ENCODE data around the gene COL5A1. TPM values are rescaled to one million over a fixed set of nuclear protein-coding genes. Genes with fewer than 3 reads are reported as not detected.
"Not testable (repeated sequence)": the region's sequence is repeated elsewhere in the genome, so short reads cannot be mapped to it uniquely, and the experiment has no call there.

The COL5A1 gene
- total RNA-seq, 2 donors from 2014 or later, result not detected

DNA sequence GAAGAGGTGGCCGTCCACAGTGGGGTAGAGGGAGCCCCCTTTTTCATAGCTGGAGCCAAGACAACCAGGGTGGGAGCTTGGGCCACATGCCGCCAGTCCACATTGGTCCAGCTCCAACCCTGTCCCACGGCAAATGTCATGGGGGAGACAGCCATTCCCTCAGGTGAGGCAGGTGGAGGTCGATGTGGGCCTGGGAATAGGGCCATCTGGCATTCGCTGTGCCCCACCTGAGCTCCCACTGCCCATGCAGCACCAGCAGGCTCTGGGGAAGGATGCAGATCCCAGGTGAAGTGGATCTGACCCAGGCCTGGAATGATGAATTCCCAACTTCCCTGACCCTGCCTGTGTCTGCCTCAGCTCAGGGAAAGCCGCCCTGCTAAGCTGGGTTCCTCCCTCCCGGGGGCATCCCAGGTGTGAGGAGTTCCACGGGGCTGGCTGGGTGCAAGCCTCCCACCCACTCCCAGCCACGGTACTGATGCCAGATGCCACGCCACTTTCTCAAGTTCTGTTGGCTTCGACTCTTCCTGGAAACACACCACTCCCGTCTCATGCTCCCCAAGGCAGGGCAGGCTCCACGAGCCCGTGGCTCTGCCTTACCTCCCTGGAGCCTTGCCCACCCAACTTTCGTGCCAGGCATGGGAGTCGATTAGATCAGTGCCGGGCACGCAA is 213.8 kb downstream of the COL5A1 start:
- Mint-ChIP-seq H3K27me3 (peaks cover 4 to 7% of the 10 kb centered on the region in 2 donors), H3K27ac (no peak overlapping the region), H3K36me3 (no peaks in the 10 kb centered on the region), H3K4me1 (ENCODE audit: low read depth in 2 of 2) (no peaks in the 10 kb centered on the region), H3K9me3 (no peaks in the 10 kb centered on the region), H3K4me3 (no peak overlapping the region)
- ATAC-seq (peak in 1 of 2 donors; percentile 28), DNase-seq (ENCODE audit: low spot score) (no peak)

DNA sequence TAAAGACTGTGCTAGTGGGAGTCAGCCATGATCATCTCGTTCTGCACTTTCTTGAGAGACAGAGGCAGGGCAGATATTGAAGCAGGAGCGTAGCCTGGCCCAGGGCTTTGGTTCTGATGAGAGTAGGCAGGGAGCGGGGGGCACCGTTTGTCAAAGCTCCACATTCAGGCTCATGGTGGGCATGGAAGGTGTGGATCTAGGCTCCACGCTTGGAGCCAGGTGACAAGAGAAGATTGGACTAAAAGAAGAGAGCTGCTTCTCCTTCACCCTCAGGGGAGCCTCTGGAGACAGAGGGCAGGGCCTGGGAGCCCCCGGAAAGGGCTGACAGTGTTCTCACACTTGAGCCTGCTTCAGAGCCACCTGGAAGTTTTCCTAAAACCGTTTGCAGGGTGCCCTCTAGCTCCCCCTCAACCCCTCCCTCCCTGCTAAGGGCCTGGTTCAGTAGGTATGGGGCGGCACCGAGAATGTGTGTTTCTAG is 214.3 kb downstream of the COL5A1 start:
- no peaks in the 10 kb centered on the region for H3K4me1 Mint-ChIP-seq (ENCODE audit: low read depth in 2 of 2)
- ATAC-seq (no peak), DNase-seq (ENCODE audit: low spot score) (no peak)
- no peaks in the 10 kb centered on the region for H3K9me3 Mint-ChIP-seq
- H3K4me3 Mint-ChIP-seq, result no peak overlapping the region
- no peaks in the 10 kb centered on the region for H3K36me3 Mint-ChIP-seq
- no peak overlapping the region for H3K27ac Mint-ChIP-seq
- peaks cover 4 to 12% of the 10 kb centered on the region in 2 donors for H3K27me3 Mint-ChIP-seq

DNA sequence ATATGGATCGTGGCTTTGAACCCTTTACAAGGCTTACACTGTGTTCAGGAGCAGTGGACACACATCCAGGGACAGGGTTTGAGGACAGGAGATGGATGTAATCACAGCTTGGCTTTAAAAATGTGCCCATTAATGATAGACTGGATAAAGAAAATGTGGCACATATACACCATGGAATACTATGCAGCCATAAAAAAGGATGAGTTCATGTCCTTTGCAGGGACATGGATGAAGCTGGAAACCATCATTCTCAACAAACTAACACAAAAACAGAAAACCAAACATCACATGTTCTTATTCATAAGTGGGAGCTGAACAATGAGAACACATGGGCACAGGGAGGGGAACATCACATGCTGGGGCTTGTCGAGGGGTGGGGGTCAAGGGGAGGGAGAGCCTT is 215.8 kb downstream of the COL5A1 start:
- H3K4me3 Mint-ChIP-seq; H3K27ac Mint-ChIP-seq; H3K9me3 Mint-ChIP-seq; H3K36me3 Mint-ChIP-seq; ATAC-seq; H3K4me1 Mint-ChIP-seq (ENCODE audit: low read depth in 2 of 2); DNase-seq (ENCODE audit: low spot score): not testable (repeated sequence)
- peaks cover 4 to 13% of the 10 kb centered on the region in 2 donors for H3K27me3 Mint-ChIP-seq

DNA sequence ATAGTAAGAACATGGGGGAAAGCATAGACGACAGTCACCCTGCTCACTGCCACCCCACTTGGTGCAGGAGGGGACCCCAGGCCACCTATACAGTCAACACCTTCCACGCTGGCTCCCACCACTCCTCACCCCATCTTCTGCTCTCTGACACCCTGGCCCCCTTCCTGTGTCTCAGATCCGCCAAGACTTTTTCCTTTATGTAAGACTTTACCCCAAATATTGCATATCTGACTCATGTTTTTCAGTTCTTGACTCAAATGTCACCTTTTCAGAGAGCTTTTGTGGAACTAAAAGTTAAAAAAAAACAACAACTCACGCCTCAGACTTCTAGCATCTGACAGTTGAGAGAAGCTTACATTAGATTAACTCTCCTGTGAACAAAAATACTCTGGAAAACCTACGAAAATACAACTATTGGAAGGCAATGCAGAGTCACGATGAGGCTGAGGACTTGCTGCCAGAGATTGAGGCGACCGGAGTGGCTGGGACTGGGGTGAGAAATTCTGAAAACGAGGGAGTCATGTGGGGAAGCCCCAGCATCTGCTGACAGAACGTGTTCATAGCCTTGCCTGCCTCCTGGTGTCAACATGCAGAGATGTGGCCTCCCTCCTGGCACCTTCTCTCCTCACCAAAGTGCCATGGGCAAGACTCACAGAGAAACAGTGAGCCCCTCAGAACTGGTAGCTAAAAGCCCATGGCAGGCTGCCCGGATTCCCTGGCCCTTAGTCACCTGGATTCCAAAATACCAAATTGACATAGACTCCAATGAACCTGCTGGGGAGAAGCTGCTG is 216.6 kb downstream of the COL5A1 start:
- H3K27ac Mint-ChIP-seq, result no peak overlapping the region

DNA sequence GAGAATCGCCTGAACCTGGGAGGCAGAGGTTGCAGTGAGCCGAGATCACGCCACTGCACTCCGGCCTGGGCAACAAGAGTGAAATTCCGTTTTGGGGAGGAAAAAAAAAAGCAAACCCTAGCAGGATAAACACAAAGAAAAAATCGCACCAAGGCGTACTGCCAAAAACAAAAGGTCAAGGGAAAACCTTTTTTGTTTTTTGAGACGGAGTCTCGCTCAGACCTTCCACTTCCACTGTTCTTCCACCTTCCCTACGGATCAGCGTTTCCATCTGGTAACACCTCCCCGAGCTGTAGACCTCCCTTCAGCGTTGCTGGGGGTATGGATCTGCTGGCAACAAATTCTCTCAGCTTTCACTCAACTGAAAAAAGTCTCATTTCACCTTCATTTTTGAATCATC is 218.9 kb downstream of the COL5A1 start:
- Mint-ChIP-seq H3K36me3 (no peaks in the 10 kb centered on the region), H3K27ac (no peak overlapping the region), H3K9me3 (no peaks in the 10 kb centered on the region), H3K4me1 (ENCODE audit: low read depth in 2 of 2) (no peaks in the 10 kb centered on the region), H3K4me3 (no peak overlapping the region), H3K27me3 (peaks cover 4 to 13% of the 10 kb centered on the region in 2 donors)
- no peak for ATAC-seq
- DNase-seq (ENCODE audit: low spot score), result no peak

More for the DNA sequence above, 216.6 kb downstream of the COL5A1 start:
- Mint-ChIP-seq H3K27me3 (peaks cover 4 to 13% of the 10 kb centered on the region in 2 donors), H3K4me3 (peak overlapping the region; percentile 15), H3K9me3 (no peaks in the 10 kb centered on the region), H3K36me3 (no peaks in the 10 kb centered on the region), H3K4me1 (ENCODE audit: low read depth in 2 of 2) (no peaks in the 10 kb centered on the region)
- no peak for DNase-seq (ENCODE audit: low spot score)
- peak; percentile 32 to 73 for ATAC-seq

DNA sequence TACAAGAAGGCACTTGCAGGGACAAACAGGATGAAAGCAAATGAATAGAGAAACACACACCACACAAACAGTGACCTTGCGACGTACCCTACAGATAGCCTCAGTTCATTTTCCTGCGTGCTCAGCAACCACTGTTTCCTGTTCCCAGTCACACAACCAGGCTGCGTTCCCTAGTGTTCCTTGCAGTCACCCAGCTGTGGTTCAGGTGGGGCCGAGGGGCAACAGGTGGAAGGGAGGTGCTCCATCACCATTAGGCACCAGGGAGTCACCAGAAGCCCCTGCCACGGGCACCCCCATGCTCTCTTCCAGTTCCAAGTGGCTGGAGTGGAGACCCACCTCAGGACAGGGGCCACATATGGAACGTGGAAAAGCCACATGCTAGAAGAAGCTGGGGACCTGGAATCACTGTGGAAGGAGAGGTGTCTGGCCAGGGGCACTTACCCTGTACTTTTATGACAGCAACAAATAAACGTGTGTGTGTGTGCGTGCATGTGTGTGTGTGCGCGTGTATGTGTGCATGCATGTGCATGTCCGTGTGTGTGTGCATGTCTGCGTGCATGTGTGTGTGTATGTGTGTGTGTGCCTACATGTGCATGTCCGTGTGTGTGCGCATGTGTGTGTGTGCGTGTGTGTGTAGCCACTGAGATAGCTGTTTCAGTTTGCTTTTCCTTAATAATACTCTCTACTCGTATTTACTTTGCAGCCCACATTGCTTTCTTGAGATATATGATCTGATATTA is 220.2 kb downstream of the COL5A1 start:
- H3K27ac Mint-ChIP-seq, result no peak overlapping the region
- no peak for DNase-seq (ENCODE audit: low spot score)
- H3K4me1 Mint-ChIP-seq (ENCODE audit: low read depth in 2 of 2), result no peaks in the 10 kb centered on the region
- no peaks in the 10 kb centered on the region for H3K9me3 Mint-ChIP-seq
- H3K4me3 Mint-ChIP-seq, result no peak overlapping the region
- peak in 1 of 2 donors; percentile 56 for ATAC-seq
- H3K36me3 Mint-ChIP-seq, result no peaks in the 10 kb centered on the region
- peaks cover 4 to 13% of the 10 kb centered on the region in 2 donors for H3K27me3 Mint-ChIP-seq

DNA sequence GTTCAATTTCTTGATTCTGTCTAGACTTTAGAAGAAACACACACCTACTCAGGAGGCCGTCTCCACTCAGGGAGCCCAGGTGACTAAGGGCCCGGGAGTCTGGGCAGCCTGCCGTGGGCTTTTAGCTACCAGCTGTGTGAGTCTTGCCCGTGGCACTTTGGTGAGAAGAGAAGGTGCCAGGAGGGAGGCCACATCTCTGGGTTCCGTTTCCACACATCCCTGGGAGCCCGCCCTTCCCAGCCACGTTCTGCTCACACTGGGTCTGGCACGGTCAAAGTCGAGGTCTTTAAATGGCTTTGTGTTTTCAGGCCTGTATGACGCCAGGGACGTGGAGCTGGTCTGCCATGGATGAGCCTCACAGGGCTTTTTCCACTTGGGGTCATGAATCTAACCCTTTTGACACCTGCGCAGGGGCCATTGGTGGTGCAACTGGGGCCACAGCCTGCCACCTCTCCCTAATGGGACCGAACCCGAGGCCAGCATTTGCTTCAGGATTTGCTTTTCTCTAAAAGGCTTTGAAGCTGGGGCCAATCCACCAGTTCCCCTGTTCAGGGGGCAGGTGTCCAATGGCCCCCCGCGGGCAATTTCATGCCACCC is 221.8 kb downstream of the COL5A1 start:
- DNase-seq (ENCODE audit: low spot score), result no peak

DNA sequence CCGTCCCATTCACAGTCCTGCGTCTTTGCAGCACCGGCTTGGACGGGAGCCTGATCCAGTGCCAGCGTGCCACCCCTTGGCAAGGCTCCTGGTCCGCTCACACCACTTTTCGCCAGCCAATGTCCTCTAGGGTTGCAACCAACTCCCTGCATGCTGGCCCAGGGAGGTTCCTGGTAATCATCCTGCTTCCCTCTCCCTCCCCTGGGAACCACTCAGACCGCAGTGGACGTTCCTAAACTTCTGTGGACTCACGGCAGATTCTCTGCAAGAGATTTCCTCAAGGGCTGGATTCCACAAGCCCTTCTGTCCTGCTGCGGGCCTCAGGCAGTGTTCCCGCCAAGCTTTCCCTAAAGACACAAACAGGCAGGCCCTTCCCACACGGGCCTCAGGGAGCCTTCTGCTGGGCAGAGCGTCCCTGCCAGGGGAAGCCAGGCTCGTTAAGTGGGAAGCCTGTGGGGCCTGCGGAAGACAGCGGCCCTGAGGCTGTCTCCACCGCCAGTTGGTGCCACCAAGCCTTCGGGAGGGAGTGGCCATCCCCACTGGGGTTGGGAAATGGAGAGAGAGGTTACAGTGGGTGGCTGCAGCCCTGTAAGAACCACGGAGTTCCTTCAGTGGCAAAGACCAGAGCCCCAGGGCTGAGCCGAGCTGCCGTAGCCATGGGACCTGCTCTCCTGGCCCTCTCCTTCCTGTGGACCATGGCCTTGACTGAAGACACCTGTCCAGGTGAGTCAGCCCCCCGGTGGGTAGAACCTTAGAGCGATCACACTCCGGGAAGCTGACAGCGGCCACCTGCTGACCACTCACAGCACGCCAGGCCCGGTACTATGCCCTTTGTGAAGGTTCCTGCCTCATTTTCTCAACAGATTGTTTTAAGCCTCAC is 222.6 kb downstream of the COL5A1 start:
- no peak for DNase-seq (ENCODE audit: low spot score)
- H3K36me3 Mint-ChIP-seq, result no peaks in the 10 kb centered on the region
- H3K27me3 Mint-ChIP-seq, result peaks cover 0 to 6% of the 10 kb centered on the region in 2 donors
- peak in 1 of 2 donors; percentile 32 for ATAC-seq
- H3K4me1 Mint-ChIP-seq (ENCODE audit: low read depth in 2 of 2), result no peaks in the 10 kb centered on the region
- no peak overlapping the region for H3K27ac Mint-ChIP-seq
- H3K9me3 Mint-ChIP-seq, result no peaks in the 10 kb centered on the region
- H3K4me3 Mint-ChIP-seq, result no peak overlapping the region

More for the DNA sequence above, 221.8 kb downstream of the COL5A1 start:
- Mint-ChIP-seq H3K4me3 (no peak overlapping the region), H3K36me3 (no peaks in the 10 kb centered on the region), H3K27me3 (peaks cover 0 to 6% of the 10 kb centered on the region in 2 donors), H3K4me1 (ENCODE audit: low read depth in 2 of 2) (no peaks in the 10 kb centered on the region), H3K27ac (no peak overlapping the region), H3K9me3 (no peaks in the 10 kb centered on the region)
- ATAC-seq, result no peak

DNA sequence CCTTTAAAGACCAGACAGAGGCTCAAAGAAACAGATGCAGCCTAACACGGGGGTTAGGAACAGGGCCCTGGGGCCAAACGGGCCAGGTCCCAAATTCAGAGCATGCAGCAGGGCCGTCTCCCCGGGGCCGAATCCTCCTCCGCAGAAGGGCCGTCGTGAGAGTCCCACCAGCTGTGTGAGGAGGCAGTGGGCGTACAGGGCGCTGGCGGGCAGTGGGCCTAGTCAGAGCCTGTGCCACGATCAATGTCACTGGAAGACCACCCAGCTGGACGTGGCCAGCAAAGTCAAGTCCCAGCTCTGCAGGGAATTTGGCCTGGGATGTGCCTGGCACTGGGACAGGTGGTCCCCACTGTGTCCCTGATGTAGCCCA is 223.2 kb downstream of the COL5A1 start:
- Mint-ChIP-seq H3K27ac (no peak overlapping the region), H3K27me3 (peaks cover 0 to 6% of the 10 kb centered on the region in 2 donors), H3K4me1 (ENCODE audit: low read depth in 2 of 2) (no peaks in the 10 kb centered on the region), H3K36me3 (no peaks in the 10 kb centered on the region), H3K4me3 (no peak overlapping the region), H3K9me3 (no peaks in the 10 kb centered on the region)
- ATAC-seq, result no peak
- no peak for DNase-seq (ENCODE audit: low spot score)

DNA sequence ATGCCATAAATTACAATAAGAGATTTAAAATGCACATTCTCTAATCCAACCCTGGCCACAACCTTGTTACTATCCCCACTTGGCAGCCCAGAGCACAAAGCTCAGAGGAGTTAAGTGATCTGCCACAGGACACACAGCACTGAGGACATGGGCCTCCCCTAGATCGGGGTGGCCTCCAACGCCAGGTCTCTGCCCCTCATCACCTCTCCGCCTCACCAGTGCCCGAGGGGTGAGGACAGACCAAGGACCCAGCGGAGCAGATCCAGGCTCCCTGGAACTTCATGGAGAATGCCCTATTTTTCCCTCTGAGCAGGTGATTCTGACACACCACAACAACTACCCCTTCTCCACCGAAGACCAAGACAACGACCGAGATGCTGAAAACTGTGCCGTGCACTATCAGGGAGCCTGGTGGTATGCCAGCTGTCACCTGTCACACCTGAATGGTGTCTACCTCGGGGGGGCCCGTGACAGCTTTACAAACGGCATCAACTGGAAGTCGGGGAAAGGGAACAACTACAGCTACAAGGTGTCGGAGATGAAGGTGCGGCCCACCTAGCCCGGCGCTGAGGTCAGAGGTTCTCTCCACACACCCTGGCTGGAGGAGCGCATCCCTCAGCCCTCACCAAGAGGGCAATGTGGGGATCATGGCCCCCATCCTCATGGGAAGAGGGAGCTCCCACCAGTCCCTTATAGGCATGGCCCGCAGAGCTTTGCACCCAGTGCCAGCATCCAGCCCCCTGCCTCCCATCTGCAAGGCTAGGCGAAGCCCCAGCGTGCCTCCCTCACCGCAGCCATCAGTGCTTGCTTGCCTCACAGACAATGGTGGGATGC is 226.5 kb downstream of the COL5A1 start:
- Mint-ChIP-seq H3K9me3 (no peaks in the 10 kb centered on the region), H3K27ac (no peak overlapping the region), H3K36me3 (no peaks in the 10 kb centered on the region), H3K4me3 (no peak overlapping the region), H3K4me1 (ENCODE audit: low read depth in 2 of 2) (no peaks in the 10 kb centered on the region), H3K27me3 (peaks cover 0 to 3% of the 10 kb centered on the region in 2 donors)
- ATAC-seq (peak in 1 of 2 donors; percentile 8), DNase-seq (ENCODE audit: low spot score) (no peak)

DNA sequence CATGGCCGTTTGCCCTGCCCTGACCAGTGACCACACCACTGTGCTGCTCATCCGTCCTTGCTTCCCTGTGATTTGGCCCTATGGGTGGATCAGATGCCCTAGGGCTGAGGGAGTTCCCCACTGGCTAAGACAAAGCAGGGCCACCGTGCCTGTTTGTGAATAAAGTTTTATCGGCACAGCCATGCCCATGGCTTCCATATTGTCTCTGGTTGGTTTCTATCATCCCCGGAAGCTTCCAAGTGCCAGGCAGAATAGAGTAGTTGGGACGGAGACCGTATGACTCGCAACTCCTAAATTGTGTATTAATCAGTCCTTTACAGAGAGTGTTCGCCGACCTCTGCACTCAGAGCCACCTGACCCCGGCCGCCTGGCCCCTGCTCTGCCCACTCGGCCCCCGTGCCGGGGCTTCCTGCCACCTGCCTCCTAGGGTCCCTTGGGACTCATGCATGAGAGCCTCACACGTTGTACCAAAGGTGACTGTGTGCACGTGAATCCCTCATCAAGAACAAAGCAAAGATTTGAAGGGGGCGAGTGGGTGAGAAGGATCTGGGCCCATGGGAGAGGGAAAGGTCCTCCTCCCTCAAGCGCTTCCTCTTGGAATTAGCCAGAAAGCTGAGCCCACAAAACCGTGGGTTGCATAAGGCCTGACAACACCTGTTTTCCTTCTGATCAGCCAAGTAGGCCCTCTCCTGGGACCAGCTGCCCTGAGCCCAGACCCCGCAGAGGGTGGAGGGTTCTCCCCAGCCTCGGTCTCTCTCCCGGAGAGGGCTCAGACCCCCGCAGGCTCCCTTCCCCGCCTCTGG is 227.3 kb downstream of the COL5A1 start:
- H3K36me3 Mint-ChIP-seq, result no peaks in the 10 kb centered on the region

More for the DNA sequence above, 227.3 kb downstream of the COL5A1 start:
- Mint-ChIP-seq H3K27me3 (peaks cover 0 to 3% of the 10 kb centered on the region in 2 donors), H3K9me3 (no peaks in the 10 kb centered on the region), H3K4me3 (no peak overlapping the region), H3K4me1 (ENCODE audit: low read depth in 2 of 2) (no peaks in the 10 kb centered on the region), H3K27ac (no peak overlapping the region)
- peak in 1 of 2 donors; percentile 23 for ATAC-seq
- peak; percentile 57 for DNase-seq (ENCODE audit: low spot score)

Data from natural killer cell treated with Interleukin-12 subunit alpha and Interleukin-12 subunit beta and Interleukin-15 and Interleukin-18, amount 100 ng/mL, for 72 hours (primary cell).